GM18873 (cell line): ENCODE results near the gene TNFRSF8.

ENCODE experiments used
- ATAC-seq: cut with Tn5 transposase; IDR thresholded peaks from one replicate; pipeline ENCODE4 v1.9.1; 2021; ENCODE audit warnings: mild to moderate bottlenecking, moderate library complexity, moderate number of reproducible peaks; ENCODE audit not compliant: unreplicated experiment, low FRiP score

The TNFRSF8 gene

GRCh38 chr1:12113433-12114339, 50.6 kb downstream of the TNFRSF8 start:
- ATAC-seq = no peak

DNA sequence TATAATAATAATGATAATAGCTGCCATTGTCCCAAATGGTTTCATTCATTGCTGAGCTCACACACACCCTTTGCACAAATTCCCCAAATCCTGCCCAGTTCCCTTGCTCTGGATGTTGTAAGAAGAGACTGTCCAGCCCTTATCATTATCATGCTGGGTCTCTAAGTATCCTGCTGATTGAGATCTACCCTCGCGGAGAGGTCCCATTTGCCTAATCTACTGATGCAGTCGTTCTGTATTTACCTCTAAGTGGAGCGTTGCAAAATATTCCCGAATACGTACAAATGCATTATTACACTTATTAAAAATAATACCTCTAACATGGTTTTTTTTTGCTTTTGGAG, 51.2 kb downstream of the TNFRSF8 start:
- no peak for ATAC-seq

DNA sequence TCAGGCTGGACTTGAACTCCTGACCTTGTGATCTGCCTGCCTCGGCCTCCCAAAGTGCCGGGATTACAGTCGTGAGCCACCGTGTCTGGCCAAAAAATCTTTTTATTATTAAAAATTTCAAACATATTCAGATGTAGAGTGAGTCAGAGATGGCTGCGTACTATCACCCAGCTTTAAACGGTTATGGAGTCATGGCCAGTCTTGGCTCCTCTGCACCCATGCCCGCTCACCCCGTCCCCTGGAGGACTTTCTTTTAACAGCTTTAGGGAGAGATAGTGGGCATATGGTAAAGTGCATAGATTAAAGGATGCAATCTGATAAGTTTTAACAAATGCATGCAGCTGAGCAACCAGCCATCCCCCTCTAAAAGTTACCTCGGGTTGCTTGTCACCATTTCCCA, 51.8 kb downstream of the TNFRSF8 start:
- ATAC-seq = no peak

DNA sequence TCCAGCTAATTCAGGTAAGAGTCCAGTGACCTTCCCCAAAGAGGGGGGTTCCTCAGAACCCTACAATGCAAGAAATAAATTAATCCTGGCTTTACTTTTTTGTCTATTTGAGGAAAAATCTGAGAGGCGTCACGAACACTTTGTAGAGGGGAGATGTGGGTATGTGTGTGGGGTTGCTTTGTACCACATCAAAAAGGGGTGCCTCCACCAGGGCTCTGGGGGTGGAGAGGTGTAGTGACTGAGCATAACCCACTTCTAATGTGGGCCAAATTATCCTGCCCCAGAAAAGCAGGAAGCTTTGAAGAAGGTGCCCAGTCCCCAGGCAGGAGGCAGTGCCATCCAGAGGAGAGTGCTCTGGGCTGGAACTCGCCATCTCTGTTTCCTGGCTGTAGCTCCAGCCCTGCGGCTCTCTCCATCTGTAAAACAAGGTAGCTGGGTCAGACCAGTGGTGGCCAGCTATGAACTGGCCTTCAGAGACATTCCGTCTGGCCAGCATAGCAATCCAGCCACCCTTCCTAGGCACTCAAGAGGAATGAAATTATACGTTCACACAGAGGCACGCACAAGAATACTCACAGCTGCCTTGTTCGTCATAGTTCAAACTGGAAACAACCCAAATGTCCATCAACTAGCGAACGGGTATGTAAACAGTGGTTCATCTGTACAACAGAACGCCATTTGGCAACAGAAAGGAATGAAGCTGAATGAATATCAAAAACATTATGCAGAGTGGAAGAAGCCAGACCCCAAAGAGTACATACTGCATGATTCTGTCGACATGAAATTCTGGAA, 58.3 kb downstream of the TNFRSF8 start:
- no peak for ATAC-seq

DNA sequence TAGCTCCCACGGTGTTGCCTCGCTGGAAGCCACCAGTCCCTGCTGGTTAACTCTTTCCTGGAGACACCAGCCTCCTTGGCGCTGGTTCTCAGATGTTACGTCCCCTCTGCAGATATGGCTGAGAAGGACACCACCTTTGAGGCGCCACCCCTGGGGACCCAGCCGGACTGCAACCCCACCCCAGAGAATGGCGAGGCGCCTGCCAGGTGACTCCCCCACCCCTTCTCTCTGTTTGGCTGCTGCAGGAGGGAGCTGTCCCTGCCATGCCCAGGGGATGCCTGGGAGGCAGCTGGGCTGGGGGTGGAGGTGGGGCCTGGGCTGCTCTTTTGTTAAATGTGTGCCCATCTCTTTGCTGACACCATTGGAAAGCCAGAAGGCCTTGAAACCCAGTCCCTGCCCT, 60.1 kb downstream of the TNFRSF8 start:
- no peak for ATAC-seq

- no peak for ATAC-seq
These were observed 61.8 kb downstream of the TNFRSF8 start for GRCh38 chr1:12124693-12125421.

DNA sequence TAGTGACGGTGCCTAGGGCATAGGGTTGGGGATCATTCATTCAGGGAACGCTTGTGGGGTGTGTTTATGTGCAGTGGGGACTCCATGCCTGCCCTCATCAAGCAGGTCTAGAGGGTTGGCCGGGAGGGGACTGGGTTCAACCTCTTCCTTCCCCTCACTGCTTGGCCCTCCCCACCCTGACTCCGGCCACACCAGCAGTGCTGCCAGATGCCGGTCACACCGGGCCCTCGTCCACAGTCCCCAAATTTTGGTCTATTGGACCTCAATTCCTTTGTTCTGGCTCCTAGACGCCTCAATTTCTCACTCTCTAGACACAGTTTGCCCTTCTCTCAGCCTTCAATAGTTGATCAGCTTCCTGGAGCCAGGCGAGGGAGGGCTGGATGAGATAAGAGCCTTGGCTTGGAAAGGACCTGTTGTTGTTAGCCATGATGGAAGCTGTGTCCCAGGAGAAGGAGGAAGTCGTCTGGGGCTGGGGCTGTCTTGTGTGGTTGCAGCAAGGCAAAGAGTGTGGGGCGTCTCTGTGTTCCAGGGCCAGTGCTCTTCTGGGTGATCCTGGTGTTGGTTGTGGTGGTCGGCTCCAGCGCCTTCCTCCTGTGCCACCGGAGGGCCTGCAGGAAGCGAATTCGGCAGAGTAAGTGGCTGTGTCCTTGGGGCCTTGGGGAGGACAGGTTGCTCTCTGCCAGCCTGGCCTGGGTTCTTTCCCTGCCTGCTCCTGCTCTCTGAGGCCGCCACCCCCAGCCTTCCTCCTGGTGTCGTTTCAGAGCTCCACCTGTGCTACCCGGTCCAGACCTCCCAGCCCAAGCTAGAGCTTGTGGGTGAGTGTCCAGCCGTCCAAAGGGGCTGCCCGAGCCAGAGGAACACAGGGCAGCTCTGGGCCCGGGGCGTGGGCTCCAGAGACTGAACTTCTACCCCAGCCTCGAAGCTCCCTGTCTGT, 62.6 kb downstream of the TNFRSF8 start:
- no peak for ATAC-seq

GRCh38 chr1:12126781-12127180, 63.7 kb downstream of the TNFRSF8 start:
- no peak for ATAC-seq

- no peak for ATAC-seq
These were observed 64.2 kb downstream of the TNFRSF8 start for GRCh38 chr1:12127206-12127810.

DNA sequence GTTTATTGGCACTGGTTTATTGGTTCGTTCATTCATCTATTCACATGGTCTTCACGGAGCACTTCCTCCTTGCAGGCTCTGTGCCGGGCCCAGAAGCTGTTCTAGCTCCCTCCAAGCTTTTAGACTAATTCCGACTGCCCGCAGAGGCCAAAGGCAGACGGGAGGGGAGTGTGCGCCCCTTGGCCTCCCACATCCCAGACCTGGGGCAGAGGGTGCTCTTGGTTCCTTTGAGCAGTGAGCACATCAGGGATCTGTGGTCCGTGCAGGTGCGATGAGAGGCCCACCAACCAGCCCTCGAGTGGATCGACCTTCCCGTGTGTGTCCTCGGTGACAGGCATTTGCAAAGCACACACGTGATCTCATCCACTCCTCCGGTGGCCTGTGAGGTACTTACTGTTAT, 65.0 kb downstream of the TNFRSF8 start:
- ATAC-seq = no peak

GRCh38 chr1:12129624-12130023, 66.5 kb downstream of the TNFRSF8 start:
- ATAC-seq = no peak

GRCh38 chr1:12130466-12131130, 67.5 kb downstream of the TNFRSF8 start:
- no peak for ATAC-seq

- no peak for ATAC-seq
These were observed 69.0 kb downstream of the TNFRSF8 start for GRCh38 chr1:12132078-12132477.

DNA sequence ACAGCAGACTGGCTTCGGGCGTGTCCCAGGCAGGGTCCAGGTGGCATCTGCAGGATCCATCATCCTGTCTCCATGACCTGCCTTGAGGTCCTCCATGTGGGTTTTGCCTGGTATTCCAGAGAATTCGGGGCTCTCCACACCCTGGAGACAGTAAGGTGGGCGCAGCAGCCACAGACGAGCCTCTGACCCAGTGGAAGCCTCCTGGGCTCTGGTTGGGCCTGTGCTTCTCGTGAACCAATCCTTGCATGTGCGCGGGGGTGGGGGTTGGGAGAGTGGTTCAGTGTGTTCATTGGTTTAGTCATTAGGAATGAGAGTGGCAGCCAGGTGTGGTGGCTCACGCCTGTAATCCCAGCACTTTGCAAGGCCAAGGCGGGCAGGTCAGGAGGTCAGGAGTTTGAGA, 71.6 kb downstream of the TNFRSF8 start:
- ATAC-seq = no peak

DNA sequence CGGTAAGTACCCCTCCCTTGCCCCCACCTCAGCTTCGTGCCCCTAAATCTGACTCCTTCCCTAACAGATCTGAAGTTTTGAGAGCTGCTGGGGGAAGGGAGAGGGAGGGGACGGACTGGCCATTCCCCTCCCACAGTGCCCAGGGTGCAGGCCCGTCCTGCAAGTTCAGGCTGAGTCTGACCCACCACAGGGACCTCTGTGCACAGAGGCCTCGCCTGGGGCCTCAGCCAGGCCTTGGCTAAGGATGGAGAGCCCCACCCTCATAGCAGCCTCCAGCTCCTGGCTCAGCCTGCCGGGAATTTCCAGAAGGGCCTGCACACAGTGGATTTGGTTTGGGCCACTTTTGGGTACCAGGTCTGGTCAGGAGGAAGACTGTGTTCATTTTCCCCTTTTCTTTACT, 72.5 kb downstream of the TNFRSF8 start:
- ATAC-seq = no peak

DNA sequence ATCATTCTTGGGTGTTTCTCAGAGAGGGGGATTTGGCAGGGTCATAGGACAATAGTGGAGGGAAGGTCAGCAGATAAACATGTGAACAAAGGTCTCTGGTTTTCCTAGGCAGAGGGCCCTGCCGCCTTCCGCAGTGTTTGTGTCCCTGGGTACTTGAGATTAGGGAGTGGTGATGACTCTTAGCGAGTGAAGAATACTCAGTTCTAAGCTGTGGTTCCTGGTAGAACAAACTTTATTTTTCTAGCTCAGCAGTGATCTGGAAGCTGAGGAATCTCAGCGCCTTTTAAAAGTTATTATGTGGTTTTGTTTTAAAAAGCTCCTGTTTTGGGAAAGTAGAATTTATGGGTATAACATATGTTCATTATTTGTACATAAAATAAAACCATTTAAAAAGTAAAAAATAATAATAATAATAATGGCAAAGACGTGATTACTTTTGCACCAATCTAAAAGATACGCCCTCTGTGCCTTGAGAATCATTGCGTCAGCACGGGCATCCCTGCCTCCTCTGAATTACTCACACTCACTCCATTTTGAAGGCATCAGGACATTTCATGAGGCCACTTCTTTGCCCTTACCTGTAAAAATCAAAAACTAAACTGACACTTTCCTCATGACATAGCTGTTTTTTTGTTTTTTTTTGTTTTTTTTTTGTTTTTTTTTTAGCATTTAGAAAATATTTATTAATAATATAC, 74.0 kb downstream of the TNFRSF8 start:
- ATAC-seq = no peak

- ATAC-seq = no peak
These were observed 75.4 kb downstream of the TNFRSF8 start for GRCh38 chr1:12138196-12139168.
